ENCODE measurements around the gene ZNF331. TPM values are rescaled to one million over a fixed set of nuclear protein-coding genes. Genes with fewer than 3 reads are reported as not detected.

The ZNF331 gene
- total RNA-seq, 1 donor from 2014 or later = 30.1 TPM

DNA sequence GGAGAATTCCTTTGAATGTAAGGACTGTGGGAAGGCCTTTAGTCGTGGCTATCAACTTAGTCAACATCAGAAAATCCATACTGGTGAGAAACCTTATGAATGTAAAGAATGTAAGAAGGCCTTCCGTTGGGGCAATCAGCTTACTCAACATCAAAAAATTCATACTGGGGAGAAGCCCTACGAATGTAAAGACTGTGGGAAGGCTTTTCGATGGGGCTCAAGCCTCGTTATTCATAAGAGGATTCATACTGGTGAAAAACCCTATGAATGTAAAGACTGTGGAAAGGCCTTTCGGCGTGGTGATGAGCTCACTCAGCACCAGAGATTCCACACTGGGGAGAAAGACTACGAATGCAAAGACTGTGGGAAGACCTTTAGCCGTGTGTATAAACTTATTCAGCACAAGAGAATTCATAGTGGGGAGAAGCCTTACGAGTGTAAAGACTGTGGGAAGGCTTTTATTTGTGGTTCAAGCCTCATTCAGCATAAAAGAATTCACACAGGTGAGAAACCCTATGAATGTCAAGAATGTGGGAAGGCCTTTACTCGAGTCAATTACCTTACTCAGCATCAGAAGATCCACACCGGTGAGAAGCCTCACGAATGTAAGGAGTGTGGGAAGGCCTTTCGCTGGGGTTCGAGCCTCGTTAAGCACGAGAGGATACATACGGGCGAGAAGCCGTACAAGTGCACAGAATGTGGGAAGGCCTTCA, 39.2 kb downstream of the ZNF331 start:
- intact Hi-C loops (cut with DNase I) = no loop called here
- Histone ChIP-seq H3K27ac (no peak overlapping the region), H3K27me3 (no peaks in the 10 kb centered on the region), H3K36me3 (peaks cover 54% of the 10 kb centered on the region), H3K4me3 (no peak overlapping the region), H3K9me3 (peaks cover 15% of the 10 kb centered on the region), H3K4me1 (no peaks in the 10 kb centered on the region)
- TF ChIP-seq, protein P1, sequence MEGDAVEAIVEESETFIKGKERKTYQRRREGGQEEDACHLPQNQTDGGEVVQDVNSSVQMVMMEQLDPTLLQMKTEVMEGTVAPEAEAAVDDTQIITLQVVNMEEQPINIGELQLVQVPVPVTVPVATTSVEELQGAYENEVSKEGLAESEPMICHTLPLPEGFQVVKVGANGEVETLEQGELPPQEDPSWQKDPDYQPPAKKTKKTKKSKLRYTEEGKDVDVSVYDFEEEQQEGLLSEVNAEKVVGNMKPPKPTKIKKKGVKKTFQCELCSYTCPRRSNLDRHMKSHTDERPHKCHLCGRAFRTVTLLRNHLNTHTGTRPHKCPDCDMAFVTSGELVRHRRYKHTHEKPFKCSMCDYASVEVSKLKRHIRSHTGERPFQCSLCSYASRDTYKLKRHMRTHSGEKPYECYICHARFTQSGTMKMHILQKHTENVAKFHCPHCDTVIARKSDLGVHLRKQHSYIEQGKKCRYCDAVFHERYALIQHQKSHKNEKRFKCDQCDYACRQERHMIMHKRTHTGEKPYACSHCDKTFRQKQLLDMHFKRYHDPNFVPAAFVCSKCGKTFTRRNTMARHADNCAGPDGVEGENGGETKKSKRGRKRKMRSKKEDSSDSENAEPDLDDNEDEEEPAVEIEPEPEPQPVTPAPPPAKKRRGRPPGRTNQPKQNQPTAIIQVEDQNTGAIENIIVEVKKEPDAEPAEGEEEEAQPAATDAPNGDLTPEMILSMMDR (IDR thresholded peaks at IDR 0.05) = no peak
- peak; percentile 31 for DNase-seq
- ATAC-seq = no peak

DNA sequence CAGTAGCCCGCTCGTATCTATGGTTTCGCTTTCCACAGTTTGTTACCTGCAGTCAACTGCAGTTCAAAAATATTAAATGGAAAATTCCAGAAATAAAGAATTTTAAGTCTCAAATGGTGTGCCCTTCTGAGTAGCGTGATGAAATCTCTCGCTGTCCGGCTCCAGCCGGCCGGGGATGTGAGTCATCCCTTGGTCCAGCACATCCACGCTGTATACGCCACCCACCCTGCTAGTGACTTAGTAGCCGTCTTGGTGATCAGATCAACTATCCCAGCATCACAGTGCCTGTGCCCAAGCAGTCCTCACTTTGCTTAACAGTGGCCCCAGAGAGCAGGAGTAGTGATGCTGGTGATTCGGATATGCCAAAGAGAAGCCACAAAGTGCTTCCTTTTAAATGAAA, 40.0 kb downstream of the ZNF331 start:
- Histone ChIP-seq H3K4me3 (no peak overlapping the region), H3K27me3 (no peaks in the 10 kb centered on the region), H3K9me3 (peaks cover 15% of the 10 kb centered on the region), H3K27ac (no peak overlapping the region), H3K36me3 (peaks cover 45% of the 10 kb centered on the region), H3K4me1 (no peaks in the 10 kb centered on the region)
- TF ChIP-seq, protein P1 (IDR thresholded peaks at IDR 0.05) = no peak
- ATAC-seq (no peak), DNase-seq (no peak)
- intact Hi-C loops (cut with DNase I) = no loop called here

DNA sequence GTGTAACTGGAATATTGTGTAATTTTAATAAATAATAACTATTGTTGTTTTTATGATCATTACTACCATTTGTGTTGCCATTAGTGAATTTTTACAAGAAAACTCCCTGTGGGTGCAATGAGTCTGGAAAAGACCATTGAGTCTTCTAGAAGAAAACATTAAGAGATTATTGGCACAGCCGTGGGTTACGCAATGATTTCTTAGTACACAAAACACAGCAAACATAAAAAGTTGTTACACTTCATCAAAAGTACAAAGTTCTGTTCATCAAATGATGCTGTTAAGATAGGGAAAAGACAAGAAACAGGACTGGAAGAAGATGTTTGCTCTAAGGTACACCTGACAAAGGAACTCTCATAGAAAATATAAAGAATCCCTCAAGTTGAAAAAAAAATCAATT, 41.6 kb downstream of the ZNF331 start:
- Histone ChIP-seq H3K27me3 (no peaks in the 10 kb centered on the region), H3K36me3 (peaks cover 30% of the 10 kb centered on the region), H3K27ac (no peak overlapping the region), H3K9me3 (peaks cover 15% of the 10 kb centered on the region), H3K4me3 (no peak overlapping the region), H3K4me1 (no peaks in the 10 kb centered on the region)
- DNase-seq (no peak), ATAC-seq (no peak)
- intact Hi-C loops (cut with DNase I) = no loop called here
- TF ChIP-seq, protein P1 (IDR thresholded peaks at IDR 0.05) = no peak

DNA sequence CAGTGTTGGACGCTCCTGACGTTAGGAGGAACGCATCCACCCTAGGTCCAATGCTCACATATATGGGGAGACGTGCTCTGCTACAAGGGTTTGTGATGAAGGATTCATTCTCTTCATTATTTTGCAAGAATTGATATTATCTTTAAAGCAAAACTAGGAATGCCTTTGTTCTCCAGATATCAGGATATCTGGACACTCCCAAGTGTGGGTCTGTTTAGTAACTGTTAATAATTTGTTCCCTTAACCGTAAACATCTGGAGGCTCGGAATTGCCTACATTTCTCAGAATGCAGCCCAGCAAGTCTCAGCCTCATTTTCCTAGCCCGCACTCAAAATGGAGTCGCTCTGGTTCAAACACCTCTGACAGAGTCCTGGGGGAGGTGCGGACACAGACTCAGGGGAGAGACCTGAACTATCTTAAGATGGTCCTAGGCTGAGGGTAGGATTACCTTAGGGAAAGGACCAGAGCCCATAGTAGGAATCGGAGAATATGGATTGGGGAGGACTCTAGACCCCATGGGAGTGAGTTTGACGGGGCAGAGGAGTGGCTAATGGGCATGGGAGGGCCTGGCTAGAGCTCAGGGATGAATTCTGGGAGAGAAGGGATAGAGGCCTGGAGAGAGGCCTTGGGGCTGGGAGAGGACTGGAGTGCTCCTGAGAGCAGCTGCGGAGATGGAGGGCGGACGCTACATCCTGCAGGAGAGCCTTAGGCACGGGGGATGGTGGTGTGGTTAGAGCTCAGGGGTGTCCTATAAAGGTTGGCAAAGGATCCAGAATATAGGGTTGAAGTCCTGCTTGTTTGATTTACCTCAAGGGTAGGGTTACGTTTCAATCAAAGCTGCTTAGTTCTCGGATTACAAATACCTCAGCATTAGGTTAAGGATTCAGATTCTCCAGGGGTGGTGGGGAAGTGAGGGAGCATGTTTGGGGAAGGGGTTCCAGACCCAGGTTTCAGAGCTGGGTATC, 43.2 kb downstream of the ZNF331 start:
- H3K4me1 ChIP-seq = no peaks in the 10 kb centered on the region
- TF ChIP-seq, protein P1 (IDR thresholded peaks at IDR 0.05) = no peak
- H3K9me3 ChIP-seq = peaks cover 15% of the 10 kb centered on the region
- ATAC-seq (peak; percentile 25), DNase-seq (no peak)
- peaks cover 19% of the 10 kb centered on the region for H3K36me3 ChIP-seq
- no peak overlapping the region for H3K4me3 ChIP-seq
- intact Hi-C loops (cut with DNase I) = no loop called here
- H3K27ac ChIP-seq = no peak overlapping the region
- H3K27me3 ChIP-seq = no peaks in the 10 kb centered on the region

DNA sequence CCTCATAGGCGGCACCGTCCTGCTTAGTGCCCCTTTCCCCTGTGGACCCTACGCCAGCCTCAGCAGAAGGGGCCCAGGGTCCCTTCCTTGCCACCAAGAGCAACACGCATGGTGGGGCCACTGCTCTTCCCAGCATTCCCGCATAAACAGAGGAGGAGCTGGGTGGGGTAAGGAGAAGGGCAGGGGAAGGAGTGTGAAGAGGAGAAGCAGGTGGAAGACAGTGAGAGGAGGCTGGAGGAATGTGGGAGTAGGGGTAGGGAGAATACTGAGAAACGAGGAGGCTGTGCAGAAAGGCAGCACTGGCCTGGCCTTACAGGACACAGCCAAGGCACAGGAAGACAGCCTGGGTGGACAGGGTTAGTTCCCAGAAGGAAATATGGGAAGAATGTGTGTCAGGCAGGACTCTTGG, 43.9 kb downstream of the ZNF331 start:
- DNase-seq (no peak), ATAC-seq (peak; percentile 20)
- H3K4me3 ChIP-seq = no peak overlapping the region
- H3K4me1 ChIP-seq = no peaks in the 10 kb centered on the region
- intact Hi-C loops (cut with DNase I) = no loop called here
- H3K27me3 ChIP-seq = no peaks in the 10 kb centered on the region
- peaks cover 15% of the 10 kb centered on the region for H3K9me3 ChIP-seq
- peaks cover 12% of the 10 kb centered on the region for H3K36me3 ChIP-seq
- TF ChIP-seq, protein P1 (IDR thresholded peaks at IDR 0.05) = no peak
- no peak overlapping the region for H3K27ac ChIP-seq

Measured in upper lobe of right lung (tissue), 1 donor.